ENCODE results near the gene ABHD2.

ABHD2 gene

DNA sequence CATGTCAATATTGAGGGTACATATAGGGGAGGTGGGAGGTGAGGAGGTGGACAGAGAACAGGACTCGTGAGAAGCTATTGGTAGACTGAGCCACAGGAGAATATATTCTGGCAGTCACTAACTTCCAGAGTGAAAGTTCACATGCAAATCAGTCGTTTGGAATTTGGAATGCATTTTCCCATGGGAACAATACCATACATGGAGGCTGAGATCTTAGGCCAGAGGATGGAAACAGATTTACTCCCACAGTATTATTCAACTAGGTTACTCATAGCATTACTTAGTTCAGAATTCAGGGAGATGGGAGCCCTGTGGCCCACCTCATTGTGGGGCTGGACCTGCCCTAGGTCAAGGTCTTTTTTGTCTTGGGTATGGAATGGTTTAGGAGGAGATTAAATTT, 36.4 kb upstream of the ABHD2 start:
- TF ChIP-seq, protein P1, sequence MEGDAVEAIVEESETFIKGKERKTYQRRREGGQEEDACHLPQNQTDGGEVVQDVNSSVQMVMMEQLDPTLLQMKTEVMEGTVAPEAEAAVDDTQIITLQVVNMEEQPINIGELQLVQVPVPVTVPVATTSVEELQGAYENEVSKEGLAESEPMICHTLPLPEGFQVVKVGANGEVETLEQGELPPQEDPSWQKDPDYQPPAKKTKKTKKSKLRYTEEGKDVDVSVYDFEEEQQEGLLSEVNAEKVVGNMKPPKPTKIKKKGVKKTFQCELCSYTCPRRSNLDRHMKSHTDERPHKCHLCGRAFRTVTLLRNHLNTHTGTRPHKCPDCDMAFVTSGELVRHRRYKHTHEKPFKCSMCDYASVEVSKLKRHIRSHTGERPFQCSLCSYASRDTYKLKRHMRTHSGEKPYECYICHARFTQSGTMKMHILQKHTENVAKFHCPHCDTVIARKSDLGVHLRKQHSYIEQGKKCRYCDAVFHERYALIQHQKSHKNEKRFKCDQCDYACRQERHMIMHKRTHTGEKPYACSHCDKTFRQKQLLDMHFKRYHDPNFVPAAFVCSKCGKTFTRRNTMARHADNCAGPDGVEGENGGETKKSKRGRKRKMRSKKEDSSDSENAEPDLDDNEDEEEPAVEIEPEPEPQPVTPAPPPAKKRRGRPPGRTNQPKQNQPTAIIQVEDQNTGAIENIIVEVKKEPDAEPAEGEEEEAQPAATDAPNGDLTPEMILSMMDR (IDR thresholded peaks at IDR 0.05; ENCODE audit: borderline replicate concordance, control extremely low read depth, extremely low read depth, insufficient read depth, missing control alignments): no peak
- no peak for DNase-seq (ENCODE audit: low spot score)
- in situ Hi-C loops (cut with MboI; ENCODE audit: low sequenced_read_pairs, unreplicated experiment): no loop called here

GRCh38 chr15:89052474-89052873, 35.8 kb upstream of the ABHD2 start:
- TF ChIP-seq, protein P1 (IDR thresholded peaks at IDR 0.05; ENCODE audit: borderline replicate concordance, control extremely low read depth, extremely low read depth, insufficient read depth, missing control alignments): no peak
- in situ Hi-C loops (cut with MboI; ENCODE audit: low sequenced_read_pairs, unreplicated experiment): no loop called here
- DNase-seq (ENCODE audit: low spot score): no peak

DNA sequence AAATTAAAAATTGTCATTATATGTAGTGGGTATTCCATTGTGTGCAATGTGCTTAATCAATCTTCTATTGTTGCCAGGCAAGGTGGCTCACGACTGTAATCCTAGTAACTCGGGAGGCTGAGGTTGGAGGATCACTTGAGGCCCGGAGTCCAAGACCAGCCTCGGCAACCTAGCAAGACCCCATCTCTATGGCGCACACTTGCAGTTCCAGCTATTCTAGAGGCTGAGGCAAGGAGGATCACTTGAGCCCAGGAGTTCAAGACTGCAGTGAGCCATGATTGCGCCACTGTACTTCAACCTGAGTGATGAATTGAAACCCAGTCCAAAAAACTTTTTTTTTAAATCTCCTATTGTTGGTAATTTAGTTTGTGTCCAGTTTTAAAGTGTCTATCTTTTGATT, 33.4 kb upstream of the ABHD2 start:
- in situ Hi-C loops (cut with MboI; ENCODE audit: low sequenced_read_pairs, unreplicated experiment): loop anchor here (5.0 kb wide), 1 partner anchor 117 kb away; no protein-coding TSS in a partner anchor
- TF ChIP-seq, protein P1 (IDR thresholded peaks at IDR 0.05; ENCODE audit: borderline replicate concordance, control extremely low read depth, extremely low read depth, insufficient read depth, missing control alignments): no peak
- DNase-seq (ENCODE audit: low spot score): no peak

GRCh38 chr15:89057506-89058133, 30.6 kb upstream of the ABHD2 start:
- TF ChIP-seq, protein P1 (IDR thresholded peaks at IDR 0.05; ENCODE audit: borderline replicate concordance, control extremely low read depth, extremely low read depth, insufficient read depth, missing control alignments): peak; percentile 97
- in situ Hi-C loops (cut with MboI; ENCODE audit: low sequenced_read_pairs, unreplicated experiment): loop anchor here (5.0 kb wide), 1 partner anchor 115 kb away; no protein-coding TSS in a partner anchor
- peak; percentile 84 for DNase-seq (ENCODE audit: low spot score)

- TF ChIP-seq, protein P1 (IDR thresholded peaks at IDR 0.05; ENCODE audit: borderline replicate concordance, control extremely low read depth, extremely low read depth, insufficient read depth, missing control alignments): no peak
- DNase-seq (ENCODE audit: low spot score): no peak
- in situ Hi-C loops (cut with MboI; ENCODE audit: low sequenced_read_pairs, unreplicated experiment): loop anchor here (5.0 kb wide), 1 partner anchor 114 kb away; no protein-coding TSS in a partner anchor
Observed at GRCh38 chr15:89058376-89058775, 29.9 kb upstream of the ABHD2 start.

- no peak for DNase-seq (ENCODE audit: low spot score)
- TF ChIP-seq, protein P1 (IDR thresholded peaks at IDR 0.05; ENCODE audit: borderline replicate concordance, control extremely low read depth, extremely low read depth, insufficient read depth, missing control alignments): no peak
- in situ Hi-C loops (cut with MboI; ENCODE audit: low sequenced_read_pairs, unreplicated experiment): loop anchor here (5.0 kb wide), 1 partner anchor 113 kb away; no protein-coding TSS in a partner anchor
Observed at GRCh38 chr15:89058876-89059405, 29.3 kb upstream of the ABHD2 start.

Measured in GM13976 (cell line).